Common myeloid progenitor, CD34-positive (primary cell): ENCODE measurements around the gene SUDS3.

ENCODE experiments used
- CTCF ChIA-PET: fragments of 350-600 bp; sonication (Branson Sonifier 250); formaldehyde crosslinking; loops from one replicate; lab custom pipeline; 2021; ENCODE audit warnings: antibody characterized with exemption; lab: Charles Lee
- POLR2A ChIA-PET: fragments of 350-600 bp; sonication (Branson Sonifier 250); formaldehyde crosslinking; loops from one replicate; lab custom pipeline; 2021; ENCODE audit warnings: antibody characterized with exemption; lab: Charles Lee
- DNase-seq, 3 donors: peaks; one replicate each; pipeline versions ENCODE4 v3.0.0 to v3.0.0-alpha.2; 2013
- H3K27ac ChIP-seq, 2 experiments: 1 replicate in 1 of 2; 2 replicates in 1 of 2; pipeline ENCODE4 v1.7.0; 2013; ENCODE audit warnings: inconsistent platforms in 2 of 2, low read length in 2 of 2, mild to moderate bottlenecking in 2 of 2, low read depth in 1 of 2, moderate library complexity in 1 of 2; ENCODE audit not compliant: severe bottlenecking in 2 of 2, insufficient read depth in 1 of 2, poor library complexity in 1 of 2
- H3K27me3 ChIP-seq, 5 experiments: replicated peaks in 2 of 5; 1 replicate in 3 of 5; 2 replicates in 2 of 5; pipeline versions ENCODE4 v1.6.1 to v1.7.0; 2013; ENCODE audit warnings: low read length in 4 of 5, mild to moderate bottlenecking in 2 of 5, moderate library complexity in 2 of 5, inconsistent platforms in 1 of 5; ENCODE audit not compliant: insufficient read depth in 5 of 5, control insufficient read depth in 4 of 5
- H3K36me3 ChIP-seq, 4 experiments: 1 replicate in 2 of 4; 2 replicates in 2 of 4; pipeline versions ENCODE4 v1.6.1 to v1.7.0; 2013; ENCODE audit warnings: low read length in 3 of 4, control low read depth in 1 of 4, mild to moderate bottlenecking in 1 of 4; ENCODE audit not compliant: control insufficient read depth in 4 of 4, insufficient read depth in 4 of 4
- H3K4me1 ChIP-seq, 4 experiments: 1 replicate in 3 of 4; 2 replicates in 1 of 4; pipeline versions ENCODE4 v1.6.1 to v1.7.1; 2013; ENCODE audit warnings: low read length in 3 of 4, mild to moderate bottlenecking in 3 of 4, control low read depth in 1 of 4, inconsistent platforms in 1 of 4, moderate library complexity in 1 of 4; ENCODE audit not compliant: control insufficient read depth in 4 of 4, insufficient read depth in 4 of 4; ENCODE audit errors: control extremely low read depth in 1 of 4
- H3K4me3 ChIP-seq, 7 experiments: 1 replicate in 4 of 7; 2 replicates in 3 of 7; pipeline versions ENCODE4 v1.5.1 to v1.7.0; 2013; ENCODE audit warnings: mild to moderate bottlenecking in 7 of 7, low read length in 6 of 7, moderate library complexity in 6 of 7, inconsistent platforms in 2 of 7, low read depth in 2 of 7, control low read depth in 1 of 7; ENCODE audit not compliant: insufficient read depth in 4 of 7, control insufficient read depth in 1 of 7; ENCODE audit errors: extremely low read depth in 1 of 7
- H3K9me3 ChIP-seq, 5 experiments: 1 replicate in 4 of 5; 2 replicates in 1 of 5; pipeline versions ENCODE4 v1.6.1 to v1.7.1; 2013; ENCODE audit warnings: low read length in 4 of 5, mild to moderate bottlenecking in 2 of 5, inconsistent platforms in 1 of 5, low read depth in 1 of 5, moderate library complexity in 1 of 5; ENCODE audit not compliant: control insufficient read depth in 4 of 5, insufficient read depth in 2 of 5; ENCODE audit errors: control extremely low read depth in 1 of 5
- WGBS: methylation state at CpG from one replicate; pipeline ENCODE4 v1.1.5; 2013; ENCODE audit not compliant: insufficient coverage; 5-methylcytosine and 5-hydroxymethylcytosine counted together

SUDS3 gene

GRCh38 chr12:118354903-118355302 lies 21.5 kb upstream of the SUDS3 start:
- Histone ChIP-seq H3K9me3 (peaks cover 0 to 6% (median 0%) of the 10 kb centered on the region in 5 experiments), H3K4me3 (peak overlapping the region in 1 of 7 experiments; percentile 33), H3K27ac (no peak overlapping the region), H3K36me3 (peaks cover 0 to 16% (median 11%) of the 10 kb centered on the region in 4 experiments), H3K27me3 (no peaks in the 10 kb centered on the region), H3K4me1 (peaks cover 28 to 68% (median 36%) of the 10 kb centered on the region in 4 experiments)
- ChIA-PET POLR2A (interaction anchor here (0.7 kb wide), 1 partner anchor 218 kb away, joined by 5 read pairs; no protein-coding TSS in a partner anchor), CTCF (interaction anchor here (0.8 to 6.5 kb wide), 7 partner anchors 8 to 46 kb away, joined by 3 to 65 read pairs (median 6); partner anchors contain the start of gene SUDS3)
- no peak for DNase-seq
- no CpG with 5 or more reads among the region's 1 CpG for WGBS

- Histone ChIP-seq H3K4me1 (peaks cover 31 to 72% (median 41%) of the 10 kb centered on the region in 4 experiments), H3K4me3 (peak overlapping the region in 4 of 7 experiments; percentile 3 to 68 (median 25)), H3K27ac (peak overlapping the region in 1 of 2 experiments; percentile 88), H3K27me3 (no peaks in the 10 kb centered on the region), H3K36me3 (peaks cover 0 to 16% (median 11%) of the 10 kb centered on the region in 4 experiments), H3K9me3 (peaks cover 0 to 6% (median 0%) of the 10 kb centered on the region in 5 experiments)
- POLR2A ChIA-PET: no interaction called here
- no peak for DNase-seq
- WGBS: no CpG with 5 or more reads among the region's 1 CpG
- CTCF ChIA-PET: interaction anchor here (0.8 to 6.5 kb wide), 6 partner anchors 9 to 47 kb away, joined by 3 to 65 read pairs (median 14); partner anchors contain the start of gene SUDS3
These were observed 20.5 kb upstream of the SUDS3 start for GRCh38 chr12:118355843-118356242.

- H3K4me1 ChIP-seq: peaks cover 34 to 73% (median 45%) of the 10 kb centered on the region in 4 experiments
- H3K27me3 ChIP-seq: no peaks in the 10 kb centered on the region
- H3K27ac ChIP-seq: peak overlapping the region; percentile 55 to 88
- peak in 2 of 3 donors; percentile 62 to 71 for DNase-seq
- H3K36me3 ChIP-seq: peaks cover 0 to 16% (median 11%) of the 10 kb centered on the region in 4 experiments
- peak overlapping the region in 5 of 7 experiments; percentile 43 to 77 (median 56) for H3K4me3 ChIP-seq
- CTCF ChIA-PET: interaction anchor here (0.9 to 6.5 kb wide), 14 partner anchors 10 to 176 kb away, joined by 3 to 65 read pairs (median 6); partner anchors contain the start of genes SUDS3 and TAOK3
- H3K9me3 ChIP-seq: peaks cover 0 to 6% (median 0%) of the 10 kb centered on the region in 5 experiments
- POLR2A ChIA-PET: interaction anchor here (1.3 to 1.5 kb wide), 2 partner anchors 19 to 21 kb away, joined by 3 to 6 read pairs; no protein-coding TSS in a partner anchor
- no CpG with 5 or more reads among the region's 1 CpG for WGBS
These were observed 19.5 kb upstream of the SUDS3 start for GRCh38 chr12:118356809-118357256.

GRCh38 chr12:118357257-118358007 lies 18.9 kb upstream of the SUDS3 start:
- H3K36me3 ChIP-seq: peaks cover 0 to 16% (median 11%) of the 10 kb centered on the region in 4 experiments
- peak; percentile 92 to 97 (median 95) for DNase-seq
- peak overlapping the region; percentile 55 to 88 for H3K27ac ChIP-seq
- peaks cover 0 to 6% (median 0%) of the 10 kb centered on the region in 5 experiments for H3K9me3 ChIP-seq
- no peaks in the 10 kb centered on the region for H3K27me3 ChIP-seq
- ChIA-PET CTCF (interaction anchor here (0.9 to 6.5 kb wide), 19 partner anchors 10 to 176 kb away, joined by 3 to 65 read pairs (median 6); partner anchors contain the start of genes SUDS3 and TAOK3), POLR2A (interaction anchor here (1.3 to 1.5 kb wide), 2 partner anchors 18 to 21 kb away, joined by 3 to 6 read pairs; no protein-coding TSS in a partner anchor)
- peak overlapping the region in 6 of 7 experiments; percentile 43 to 84 (median 68) for H3K4me3 ChIP-seq
- 0% methylated on average over 1 of the region's 7 CpGs for WGBS
- H3K4me1 ChIP-seq: peaks cover 34 to 77% (median 48%) of the 10 kb centered on the region in 4 experiments

GRCh38 chr12:118358008-118358359 lies 18.4 kb upstream of the SUDS3 start:
- ChIA-PET CTCF (interaction anchor here (0.9 to 6.5 kb wide), 15 partner anchors 9 to 59 kb away, joined by 3 to 65 read pairs (median 6); partner anchors contain the start of genes SUDS3 and TAOK3), POLR2A (interaction anchor here (0.5 to 1.8 kb wide), 4 partner anchors 13 to 254 kb away, joined by 3 to 8 read pairs (median 4); partner anchors contain the start of gene VSIG10)
- Histone ChIP-seq H3K4me3 (peak overlapping the region in 5 of 7 experiments; percentile 56 to 84 (median 69)), H3K9me3 (peaks cover 0 to 6% (median 0%) of the 10 kb centered on the region in 5 experiments), H3K27ac (peak overlapping the region; percentile 78 to 88), H3K27me3 (no peaks in the 10 kb centered on the region), H3K4me1 (peaks cover 34 to 76% (median 49%) of the 10 kb centered on the region in 4 experiments), H3K36me3 (peaks cover 0 to 16% (median 8%) of the 10 kb centered on the region in 4 experiments)
- no CpG with 5 or more reads among the region's 1 CpG for WGBS
- no peak for DNase-seq

GRCh38 chr12:118358612-118359540 lies 17.5 kb upstream of the SUDS3 start:
- peaks cover 30 to 76% (median 46%) of the 10 kb centered on the region in 4 experiments for H3K4me1 ChIP-seq
- DNase-seq: no peak
- peak overlapping the region in 6 of 7 experiments; percentile 56 to 84 (median 68) for H3K4me3 ChIP-seq
- CTCF ChIA-PET: interaction anchor here (0.7 to 6.5 kb wide), 14 partner anchors 8 to 65 kb away, joined by 3 to 65 read pairs (median 6); partner anchors contain the start of gene SUDS3
- peak overlapping the region; percentile 78 to 88 for H3K27ac ChIP-seq
- 0% methylated on average over 3 of the region's 7 CpGs for WGBS
- H3K9me3 ChIP-seq: peaks cover 0 to 6% (median 0%) of the 10 kb centered on the region in 5 experiments
- POLR2A ChIA-PET: interaction anchor here (1.5 to 1.8 kb wide), 3 partner anchors 12 to 29 kb away, joined by 4 to 8 read pairs (median 6); partner anchors contain the start of gene TAOK3
- peaks cover 0 to 10% (median 7%) of the 10 kb centered on the region in 4 experiments for H3K36me3 ChIP-seq
- H3K27me3 ChIP-seq: no peaks in the 10 kb centered on the region
